Adrenal gland (tissue), 12 donors: ENCODE measurements around the gene PRKCH. TPM values are rescaled to one million over a fixed set of nuclear protein-coding genes. Genes with fewer than 3 reads are reported as not detected.

Source experiments
- DNase-seq, 7 donors: peaks; one replicate each; pipeline ENCODE4 v3.0.0-alpha.2; 2019 to 2020
- H3K27ac ChIP-seq, 5 donors: fragments of 200-600 bp; sonication (generic) in 4 of 5; 1 replicate in 3 of 5; 2 replicates in 2 of 5; pipeline versions ENCODE4 v1.5.1 to v1.8.0; 2016 to 2020; ENCODE audit warnings: mild to moderate bottlenecking in 1 of 5
- H3K27me3 ChIP-seq: fragments of 200-600 bp; 2 replicates; pipeline ENCODE4 v1.8.0; 2021
- H3K36me3 ChIP-seq, 2 donors: fragments of 200-600 bp; replicated peaks in 1 of 2; 1 replicate in 1 of 2; 2 replicates in 1 of 2; pipeline versions ENCODE4 v1.5.1 to v1.8.0; 2018 to 2022
- H3K4me1 ChIP-seq, 2 donors: fragments of 200-600 bp; replicated peaks in 1 of 2; 1 replicate in 1 of 2; 2 replicates in 1 of 2; pipeline versions ENCODE4 v1.5.1 to v1.8.0; 2018 to 2021
- H3K4me3 ChIP-seq, 4 donors: fragments of 200-600 bp; sonication (generic) in 3 of 4; one replicate each; pipeline ENCODE4 v1.5.1; 2016 to 2018
- H3K9me3 ChIP-seq, 3 donors: fragments of 200-600 bp; sonication (generic) in 1 of 3; replicated peaks in 1 of 3; 1 replicate in 2 of 3; 2 replicates in 1 of 3; pipeline versions ENCODE4 v1.5.1 to v1.8.0; 2016 to 2021
- POLR2A ChIP-seq, 2 donors: fragments of 450-650 bp; IDR thresholded peaks; one replicate each; pipeline ENCODE4 v1.6.1; 2017; ENCODE audit warnings: antibody characterized with exemption in 2 of 2, mild to moderate bottlenecking in 2 of 2, moderate library complexity in 1 of 2
- WGBS, 4 donors: extraction: QIAGEN DNeasy Blood & Tissue Kit in 2 of 4; methylation state at CpG; one replicate each; pipeline versions ENCODE4 v1.1.5 to v1.1.7; 2013 to 2017; 5-methylcytosine and 5-hydroxymethylcytosine counted together
- intact Hi-C, 2 donors: fragments of 100-400 bp; cut with DNase I; formaldehyde crosslinking; loops; one replicate each; pipeline versions ENCODE4 v1.14.1 to v1.15.0; 2022 to 2023
- polyA plus RNA-seq, 3 donors: library from polyadenylated mRNA; stranded (reverse); fragments of 200-250 nt in 2 of 3; fragments of 350-450 nt in 1 of 3; fragmentation: Illumina TruSeq in 1 of 3; extraction: RNeasy Lipid Tissue Mini Kit (QIAGEN cat#74804) in 1 of 3; gene quantifications; one replicate each; pipeline ENCODE4 v1.2.3, GENCODE V29; 2013 to 2014
- total RNA-seq, 9 donors: library from RNA; depleted of rRNA in 4 of 9; stranded (reverse); fragments of >200 nt in 4 of 9; fragments of 120-200 nt in 1 of 9; fragmentation: NEBNext Ultra II Directional in 1 of 9; extraction: Animal tissue kit (Norgen Biotek cat#: 25700) in 1 of 9; gene quantifications; one replicate each; pipeline versions ENCODE4 v1.1.0 to v1.2.4, GENCODE V29; 2013 to 2023
- TF ChIP-seq, protein P1 (sequence below), 6 experiments: fragments of 450-650 bp in 4 of 6; fragments of 200-600 bp in 2 of 6; sonication (generic) in 1 of 6; IDR thresholded peaks; 1 replicate in 5 of 6; 2 replicates in 1 of 6; pipeline versions ENCODE4 v1.5.1 to v1.8.0; 2016 to 2021; ENCODE audit warnings: antibody characterized with exemption in 6 of 6, mild to moderate bottlenecking in 2 of 6, moderate library complexity in 1 of 6
- donor health status: healthy with polysubstance abuse.
- donor health status: Bipolar disorder and iron deficiency.
- donor health status: DM: yes; HTN: yes; CAD: no.
- donor health status: DM: no; HTN: no; CAD: no.
- donor health status: DM: no; HTN: no; CAD: no.
- donor health status: DM: yes; HTN: yes; CAD: no.

Gene PRKCH
- total and polyA plus RNA-seq, 12 donors: 7.8 to 28.1 (median 17.0) TPM

DNA sequence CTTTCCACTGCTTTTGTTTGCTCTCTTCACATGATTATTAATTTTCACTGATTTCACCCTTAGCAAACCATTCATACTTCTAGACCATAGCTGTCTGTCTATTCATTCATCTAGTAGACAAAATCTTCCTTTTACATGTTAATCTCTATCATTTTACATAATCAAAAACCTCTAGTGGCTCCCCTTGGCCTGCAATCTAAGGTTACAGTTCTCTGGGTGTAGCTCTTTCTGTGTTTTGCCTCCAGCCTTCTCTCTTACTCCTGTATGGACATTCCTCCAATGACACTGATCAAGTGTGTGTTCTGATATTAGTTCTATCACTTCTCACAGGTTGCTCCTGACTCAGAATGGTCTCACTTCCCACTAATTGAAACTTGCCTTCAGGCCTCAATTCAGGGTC lies 56.4 kb downstream of the PRKCH start:
- Histone ChIP-seq H3K27me3 (no peaks in the 10 kb centered on the region), H3K4me1 (no peaks in the 10 kb centered on the region), H3K27ac (no peak overlapping the region), H3K4me3 (no peak overlapping the region), H3K9me3 (peaks cover 0 to 5% (median 0%) of the 10 kb centered on the region in 3 donors), H3K36me3 (no peaks in the 10 kb centered on the region)
- no peak for TF ChIP-seq POLR2A (IDR thresholded peaks at IDR 0.05)
- TF ChIP-seq, protein P1, sequence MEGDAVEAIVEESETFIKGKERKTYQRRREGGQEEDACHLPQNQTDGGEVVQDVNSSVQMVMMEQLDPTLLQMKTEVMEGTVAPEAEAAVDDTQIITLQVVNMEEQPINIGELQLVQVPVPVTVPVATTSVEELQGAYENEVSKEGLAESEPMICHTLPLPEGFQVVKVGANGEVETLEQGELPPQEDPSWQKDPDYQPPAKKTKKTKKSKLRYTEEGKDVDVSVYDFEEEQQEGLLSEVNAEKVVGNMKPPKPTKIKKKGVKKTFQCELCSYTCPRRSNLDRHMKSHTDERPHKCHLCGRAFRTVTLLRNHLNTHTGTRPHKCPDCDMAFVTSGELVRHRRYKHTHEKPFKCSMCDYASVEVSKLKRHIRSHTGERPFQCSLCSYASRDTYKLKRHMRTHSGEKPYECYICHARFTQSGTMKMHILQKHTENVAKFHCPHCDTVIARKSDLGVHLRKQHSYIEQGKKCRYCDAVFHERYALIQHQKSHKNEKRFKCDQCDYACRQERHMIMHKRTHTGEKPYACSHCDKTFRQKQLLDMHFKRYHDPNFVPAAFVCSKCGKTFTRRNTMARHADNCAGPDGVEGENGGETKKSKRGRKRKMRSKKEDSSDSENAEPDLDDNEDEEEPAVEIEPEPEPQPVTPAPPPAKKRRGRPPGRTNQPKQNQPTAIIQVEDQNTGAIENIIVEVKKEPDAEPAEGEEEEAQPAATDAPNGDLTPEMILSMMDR (IDR thresholded peaks at IDR 0.05): no peak
- intact Hi-C loops: no loop called here
- no peak for DNase-seq

DNA sequence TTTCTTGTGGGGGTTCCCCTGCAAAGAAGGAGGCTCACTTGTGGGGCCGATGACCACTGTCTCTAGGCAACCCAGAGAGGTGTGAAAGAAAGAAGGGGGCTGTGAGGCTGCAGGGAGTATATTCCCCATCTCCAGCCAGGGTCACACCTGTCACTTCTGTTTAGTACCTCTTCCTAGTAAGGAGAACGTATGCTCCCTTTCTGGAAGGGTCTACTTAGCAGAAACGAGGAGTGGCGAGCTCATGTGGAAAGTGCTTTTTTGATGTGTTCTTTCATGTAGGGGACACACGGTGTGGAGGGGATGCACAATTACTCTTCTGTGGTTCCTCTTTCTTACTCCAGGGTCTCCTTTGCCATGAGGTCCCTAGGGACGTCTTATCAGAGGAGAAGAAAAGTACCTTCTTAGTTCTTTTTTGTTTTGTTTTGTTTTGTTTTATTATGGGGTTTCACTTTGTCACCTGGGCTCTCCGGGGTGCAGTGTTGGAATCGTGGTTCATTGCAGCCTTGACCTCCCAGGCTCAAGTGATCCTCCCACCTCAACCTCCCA lies 58.3 kb downstream of the PRKCH start:
- Histone ChIP-seq H3K4me3 (no peak overlapping the region), H3K9me3 (no peaks in the 10 kb centered on the region), H3K27me3 (no peaks in the 10 kb centered on the region), H3K36me3 (no peaks in the 10 kb centered on the region), H3K27ac (no peak overlapping the region), H3K4me1 (no peaks in the 10 kb centered on the region)
- WGBS, 4 donors: 76 to 83% (median 82%) methylated on average over 8 of the region's 8 CpGs
- intact Hi-C loops: no loop called here
- TF ChIP-seq, protein P1 (IDR thresholded peaks at IDR 0.05): no peak
- TF ChIP-seq POLR2A (IDR thresholded peaks at IDR 0.05): no peak
- DNase-seq: no peak

DNA sequence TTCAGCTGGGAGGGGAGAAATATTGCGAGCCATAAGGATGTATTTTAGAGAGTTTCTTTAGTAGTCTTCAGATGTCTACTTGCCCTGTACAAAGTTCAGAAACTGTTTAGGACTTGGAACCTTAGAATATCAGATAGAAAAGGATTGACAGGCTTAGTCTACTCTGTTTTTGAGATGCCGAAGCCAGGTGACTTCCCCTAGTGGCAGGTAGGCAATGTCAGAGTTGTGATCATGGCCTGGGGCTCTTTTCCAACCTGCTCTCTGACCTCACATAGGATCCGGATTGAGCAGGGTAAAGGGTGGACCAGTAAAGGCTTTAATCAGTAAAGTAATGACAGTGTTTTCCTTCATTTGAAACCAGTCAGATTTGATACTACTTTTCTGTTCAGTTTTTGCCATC lies 59.6 kb downstream of the PRKCH start:
- H3K27ac ChIP-seq: no peak overlapping the region
- intact Hi-C loops: no loop called here

DNA sequence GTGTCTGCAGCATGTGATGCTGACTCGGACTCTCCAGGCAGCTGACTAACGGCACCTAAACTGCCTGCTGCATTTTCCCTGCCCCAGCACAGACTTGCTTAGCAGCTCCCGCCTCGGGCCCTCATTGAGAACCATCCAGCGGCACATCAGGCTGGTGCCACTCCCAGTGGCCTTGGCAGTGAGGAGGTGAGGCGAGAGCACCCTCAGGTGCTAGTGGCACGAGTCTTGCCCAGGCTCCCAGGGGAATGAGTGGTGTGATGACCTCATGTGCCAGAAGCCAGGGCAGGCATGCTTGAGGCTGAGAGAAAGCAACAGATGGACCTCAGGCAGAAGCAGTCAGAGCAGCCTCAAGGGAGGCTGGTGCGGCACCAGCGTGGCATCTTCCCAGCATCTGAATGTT lies 60.2 kb downstream of the PRKCH start:
- no peak overlapping the region for H3K27ac ChIP-seq
- TF ChIP-seq, protein P1 (IDR thresholded peaks at IDR 0.05): no peak
- no peak for TF ChIP-seq POLR2A (IDR thresholded peaks at IDR 0.05)
- 72 to 90% (median 87%) methylated on average over 9 of the region's 9 CpGs for WGBS, 4 donors
- DNase-seq: no peak
- H3K4me3 ChIP-seq: no peak overlapping the region
- no peaks in the 10 kb centered on the region for H3K4me1 ChIP-seq
- intact Hi-C loops: no loop called here
- H3K36me3 ChIP-seq: no peaks in the 10 kb centered on the region
- H3K9me3 ChIP-seq: no peaks in the 10 kb centered on the region
- no peaks in the 10 kb centered on the region for H3K27me3 ChIP-seq

More for the DNA sequence above, 59.6 kb downstream of the PRKCH start:
- no peak for DNase-seq
- no peak for TF ChIP-seq POLR2A (IDR thresholded peaks at IDR 0.05)
- TF ChIP-seq, protein P1 (IDR thresholded peaks at IDR 0.05): no peak
- Histone ChIP-seq H3K4me1 (no peaks in the 10 kb centered on the region), H3K27me3 (no peaks in the 10 kb centered on the region), H3K4me3 (no peak overlapping the region), H3K36me3 (no peaks in the 10 kb centered on the region), H3K9me3 (no peaks in the 10 kb centered on the region)
- 76 to 89% (median 82%) methylated on average over 3 of the region's 3 CpGs for WGBS, 4 donors
